IMR-90 (cell line): Measurements from ENCODE around the gene ANKRD10. TPM values are rescaled to one million over a fixed set of nuclear protein-coding genes. Genes with fewer than 3 reads are reported as not detected.

Experiments used
- ATAC-seq: fragments of 200-7000 bp; cut with Tn5 transposase; 2 replicates; pipeline ENCODE4 v1.9.1; 2020; ENCODE audit warnings: low read depth, mild to moderate bottlenecking, moderate library complexity
- BruUV-seq: library from RNA; stranded (reverse); fragments of 400-500 nt; replicated peaks from 2 replicates; lab custom pipeline; 2021; lab: Mats Ljungman, UMichigan
- CTCF ChIA-PET: fragments of 300-600 bp; formaldehyde crosslinking; extraction: SDS; loops from one replicate; lab custom pipeline; 2021; ENCODE audit warnings: antibody characterized with exemption; lab: Yijun Ruan, JAX
- POLR2A ChIA-PET: fragments of 300-600 bp; sonication (Branson Sonifier 250); formaldehyde crosslinking; loops from one replicate; lab custom pipeline; 2022; ENCODE audit warnings: antibody characterized with exemption; ENCODE audit not compliant: unreplicated experiment; lab: Charles Lee
- DNase-seq: peaks from one replicate; pipeline ENCODE4 v3.0.0; 2013
- H2AFZ ChIP-seq: replicated peaks from 2 replicates; pipeline ENCODE3; 2013; ENCODE audit warnings: low read length, mild to moderate bottlenecking; ENCODE audit not compliant: poor library complexity
- H2AK5ac ChIP-seq: 2 replicates; pipeline ENCODE4 v1.6.1; 2013; ENCODE audit warnings: low read depth, low read length, inconsistent platforms
- H2AK9ac ChIP-seq: replicated peaks from 2 replicates; pipeline ENCODE3; 2013; ENCODE audit warnings: mild to moderate bottlenecking, low read depth, low read length, moderate library complexity; ENCODE audit not compliant: poor library complexity
- H2BK120ac ChIP-seq: 2 replicates; pipeline ENCODE4 v1.6.1; 2013; ENCODE audit warnings: low read depth, low read length, inconsistent platforms
- H2BK15ac ChIP-seq: 3 replicates; pipeline ENCODE4 v1.6.1; 2013; ENCODE audit warnings: low read depth, low read length, inconsistent platforms
- H2BK20ac ChIP-seq: 2 replicates; pipeline ENCODE4 v1.6.1; 2013; ENCODE audit warnings: low read depth, mild to moderate bottlenecking, inconsistent platforms, low read length, moderate library complexity
- H2BK5ac ChIP-seq: 2 replicates; pipeline ENCODE4 v1.6.1; 2013; ENCODE audit warnings: mild to moderate bottlenecking, low read depth, low read length, inconsistent platforms; ENCODE audit not compliant: poor library complexity, severe bottlenecking
- H3K14ac ChIP-seq: replicated peaks from 2 replicates; pipeline ENCODE4 v1.6.1; 2013; ENCODE audit warnings: low read depth, low read length, inconsistent platforms
- H3K18ac ChIP-seq: 2 replicates; pipeline ENCODE4 v1.6.1; 2013; ENCODE audit warnings: low read depth, low read length, control low read depth
- H3K23ac ChIP-seq: 2 replicates; pipeline ENCODE4 v1.6.1; 2013; ENCODE audit warnings: low read depth, low read length, inconsistent platforms
- H3K27ac ChIP-seq: 2 replicates; pipeline ENCODE4 v1.5.1; 2013; ENCODE audit warnings: mild to moderate bottlenecking, control low read depth, low read length; ENCODE audit not compliant: insufficient read depth
- H3K27me3 ChIP-seq: 2 replicates; pipeline ENCODE4 v1.6.1; 2013; ENCODE audit warnings: low read length; ENCODE audit not compliant: control insufficient read depth, insufficient read depth
- H3K36me3 ChIP-seq: 2 replicates; pipeline ENCODE4 v1.6.1; 2013; ENCODE audit warnings: low read length, mixed read lengths; ENCODE audit not compliant: control insufficient read depth, insufficient read depth
- H3K4ac ChIP-seq: 2 replicates; pipeline ENCODE4 v1.6.1; 2013; ENCODE audit warnings: low read depth, low read length, inconsistent platforms
- H3K4me1 ChIP-seq: 2 replicates; pipeline ENCODE4 v1.6.1; 2013; ENCODE audit warnings: low read length, mixed read lengths; ENCODE audit not compliant: control insufficient read depth, insufficient read depth
- H3K4me2 ChIP-seq: 2 replicates; pipeline ENCODE4 v1.6.1; 2013; ENCODE audit warnings: low read depth, mild to moderate bottlenecking, control low read depth, low read length, moderate library complexity
- H3K4me3 ChIP-seq: 2 replicates; pipeline ENCODE4 v1.5.1; 2013; ENCODE audit warnings: low read depth, mild to moderate bottlenecking, control low read depth, low read length, moderate library complexity; ENCODE audit not compliant: insufficient read depth
- H3K56ac ChIP-seq: 2 replicates; pipeline ENCODE4 v1.6.1; 2013; ENCODE audit warnings: low read length, inconsistent platforms; ENCODE audit not compliant: insufficient read depth; ENCODE audit errors: extremely low read depth
- H3K79me1 ChIP-seq, 2 experiments: 2 replicates each; pipeline ENCODE4 v1.6.1; 2013; ENCODE audit warnings: low read length in 2 of 2, inconsistent platforms in 1 of 2, low read depth in 1 of 2
- H3K9ac ChIP-seq: 2 replicates; pipeline ENCODE4 v1.6.1; 2013; ENCODE audit warnings: low read depth, low read length, control low read depth
- H3K9me1 ChIP-seq: 2 replicates; pipeline ENCODE4 v1.6.1; 2013; ENCODE audit warnings: low read length, inconsistent platforms; ENCODE audit not compliant: insufficient read depth
- H3K9me3 ChIP-seq: 2 replicates; pipeline ENCODE4 v1.6.1; 2013; ENCODE audit warnings: low read length; ENCODE audit not compliant: control insufficient read depth, insufficient read depth
- H4K20me1 ChIP-seq: 2 replicates; pipeline ENCODE4 v1.6.1; 2013; ENCODE audit warnings: low read length, inconsistent platforms; ENCODE audit not compliant: insufficient read depth
- H4K5ac ChIP-seq: 2 replicates; pipeline ENCODE4 v1.6.1; 2013; ENCODE audit warnings: mild to moderate bottlenecking, low read depth, low read length, control low read depth
- H4K8ac ChIP-seq, 2 experiments: 2 replicates each; pipeline ENCODE4 v1.6.1; 2013; ENCODE audit warnings: low read depth in 2 of 2, low read length in 2 of 2, control low read depth in 1 of 2, inconsistent platforms in 1 of 2
- H4K91ac ChIP-seq: 2 replicates; pipeline ENCODE4 v1.6.1; 2013; ENCODE audit warnings: low read depth, low read length, inconsistent platforms; ENCODE audit not compliant: insufficient read depth
- BHLHE40 ChIP-seq: fragments of 150-350 bp; IDR thresholded peaks from 2 replicates; pipeline ENCODE4 v1.6.1; 2016; ENCODE audit warnings: mild to moderate bottlenecking, low read depth, low read length
- CHD1 ChIP-seq: IDR thresholded peaks from 2 replicates; pipeline ENCODE4 v1.6.1; 2012; ENCODE audit warnings: low read depth, low read length, improper control_type of control experiment
- CTCF ChIP-seq: conservative IDR thresholded peaks from 2 replicates; pipeline ENCODE4 v1.5.1; 2012; ENCODE audit warnings: mild to moderate bottlenecking, low read depth, low read length, improper control_type of control experiment
- ELK1 ChIP-seq: fragments of 150-350 bp; IDR thresholded peaks from 2 replicates; pipeline ENCODE4 v1.6.1; 2016; ENCODE audit warnings: low read depth, mild to moderate bottlenecking, low read length, moderate library complexity, borderline replicate concordance
- FOS ChIP-seq: fragments of 150-350 bp; IDR thresholded peaks from 2 replicates; pipeline ENCODE4 v1.6.1; 2016; ENCODE audit warnings: low read depth, low read length
- MAZ ChIP-seq: IDR thresholded peaks from 2 replicates; pipeline ENCODE4 v1.6.1; 2012; ENCODE audit warnings: low read depth, mild to moderate bottlenecking, low read length, improper control_type of control experiment, moderate library complexity, borderline replicate concordance
- POLR2A ChIP-seq: IDR thresholded peaks from 2 replicates; pipeline ENCODE4 v1.6.1; 2012; ENCODE audit warnings: mild to moderate bottlenecking, low read depth, low read length
- RCOR1 ChIP-seq: IDR thresholded peaks from 2 replicates; pipeline ENCODE4 v1.6.1; 2012; ENCODE audit warnings: mild to moderate bottlenecking, low read length, improper control_type of control experiment; ENCODE audit not compliant: insufficient replicate concordance
- WGBS, 2 experiments: methylation state at CpG; one replicate each; pipeline versions ENCODE4 v1.1.5 to v1.1.7; 2013; ENCODE audit warnings: missing lambda C conversion rate in 2 of 2; ENCODE audit not compliant: insufficient read length in 1 of 2; ENCODE audit errors: extremely low coverage in 2 of 2; 5-methylcytosine and 5-hydroxymethylcytosine counted together
- dilution Hi-C: fragments of 300-500 bp; cut with HindIII; formaldehyde crosslinking; loops from one replicate; pipeline ENCODE4 v1.14.3; 2018; ENCODE audit warnings: low sequenced_read_pairs; ENCODE audit not compliant: unreplicated experiment
- in situ Hi-C: fragments of 300-500 bp; cut with MboI; formaldehyde crosslinking; loops from 3 replicates; pipeline ENCODE4 v1.14.3; 2019; ENCODE audit warnings: low sequenced_read_pairs, inconsistent platforms, mixed read lengths
- intact Hi-C: fragments of 100-400 bp; cut with micrococcal nuclease; formaldehyde crosslinking; loops from 2 replicates; pipeline ENCODE4 v1.10.0; 2022
- polyA plus RNA-seq, 3 experiments: library from polyadenylated mRNA; depleted of rRNA; stranded (reverse); fragments of >200 nt; gene quantifications; 2 replicates each; pipeline ENCODE4 v1.2.3, GENCODE V29; 2012; ENCODE audit warnings: low replicate concordance in 1 of 3
- total RNA-seq: library from RNA; depleted of rRNA; stranded (reverse); fragments of >200 nt; gene quantifications from 2 replicates; pipeline ENCODE4 v1.2.3, GENCODE V29; 2012

ANKRD10 gene
- total and polyA plus RNA-seq, 2 of the 4 experiments (the other 2 are of a cell fraction) = 18.3 to 31.1 TPM

- ChIA-PET CTCF (no interaction called here), POLR2A (no interaction called here)
- Histone ChIP-seq H4K91ac (peak overlapping the region; percentile 92), H3K18ac (peak overlapping the region; percentile 90), H3K9me1 (peaks cover 6% of the 10 kb centered on the region; the same call in 1 of the 2 replicates), H3K4me1 (peaks cover 16% of the 10 kb centered on the region), H2AFZ (peak overlapping the region; percentile 61), H2AK5ac (peak overlapping the region; percentile 94), H4K8ac (peak overlapping the region; percentile 72 to 92), H4K20me1 (no peaks in the 10 kb centered on the region), H2AK9ac (peak overlapping the region; percentile 21), H3K79me1 (peaks cover 0 to 4% of the 10 kb centered on the region in 2 experiments; a peak in 1 of 4 replicates), H3K4me2 (no peak overlapping the region), H3K56ac (no peak overlapping the region), H3K36me3 (no peaks in the 10 kb centered on the region), H3K27me3 (no peaks in the 10 kb centered on the region), H2BK5ac (peak overlapping the region; percentile 91), H4K5ac (peak overlapping the region; percentile 96), H3K23ac (no peak overlapping the region), H3K27ac (peak overlapping the region; percentile 94), H3K14ac (peak overlapping the region; percentile 86), H3K9me3 (no peaks in the 10 kb centered on the region), H3K4ac (peak overlapping the region; percentile 95), H2BK20ac (peak overlapping the region; percentile 86), H2BK15ac (peak overlapping the region; percentile 97; the same call in 2 of the 3 replicates), H3K9ac (no peak overlapping the region; the same call in 1 of the 2 replicates), H3K4me3 (no peak overlapping the region), H2BK120ac (peak overlapping the region; percentile 82)
- ATAC-seq = no peak
- in situ Hi-C loops (loop anchor here (5.0 kb wide), 1 partner anchor 37 kb away; the partner anchor contains the start of gene ANKRD10), dilution Hi-C loops (no loop called here), intact Hi-C loops (loop anchor here (2.0 kb wide), 1 partner anchor 37 kb away; no protein-coding TSS in a partner anchor)
- WGBS, 2 experiments = 100% methylated on average over 2 of the region's 14 CpGs; no CpG with 5 or more reads in 1 of the 2 experiments
- TF ChIP-seq BHLHE40 (no peak), CTCF (no peak), MAZ (no peak), POLR2A (no peak), FOS (no peak), CHD1 (no peak), RCOR1 (no peak), ELK1 (no peak)
- no TSS peak for BruUV-seq
- no peak for DNase-seq
These were observed 39.1 kb upstream of the ANKRD10 start for GRCh38 chr13:110953833-110954532.
